ENCODE data around the gene NEDD4L. TPM values are rescaled to one million over a fixed set of nuclear protein-coding genes. Genes with fewer than 3 reads are reported as not detected.

The NEDD4L gene
- total and polyA plus RNA-seq, 12 donors: 17.8 to 110 (median 37.6) TPM

DNA sequence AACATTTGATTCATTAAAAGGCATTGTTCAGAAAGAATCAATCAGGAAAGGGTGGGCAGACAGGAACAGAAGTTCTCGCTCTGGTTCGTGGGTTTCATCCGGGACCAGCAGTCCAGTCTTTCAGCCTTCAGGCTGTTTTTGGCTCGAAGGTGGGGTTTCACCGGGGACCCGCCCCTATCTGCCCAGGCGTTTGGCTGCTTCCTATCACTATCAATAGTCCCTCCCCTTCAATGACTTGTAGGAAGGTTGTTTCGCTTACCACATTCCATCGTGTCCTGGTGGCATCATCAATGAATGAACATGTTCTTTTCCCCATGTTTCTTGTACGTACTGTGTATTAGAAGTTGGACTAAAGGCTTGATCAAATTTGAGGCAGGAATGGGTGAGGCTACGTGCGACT lies 130.3 kb downstream of the NEDD4L start:
- no peaks in the 10 kb centered on the region for H3K27me3 ChIP-seq
- H3K9me3 ChIP-seq (replicated peaks in 1 of 3): no peaks in the 10 kb centered on the region
- no peak for TF ChIP-seq POLR2A (IDR thresholded peaks at IDR 0.05)
- TF ChIP-seq, protein P1, sequence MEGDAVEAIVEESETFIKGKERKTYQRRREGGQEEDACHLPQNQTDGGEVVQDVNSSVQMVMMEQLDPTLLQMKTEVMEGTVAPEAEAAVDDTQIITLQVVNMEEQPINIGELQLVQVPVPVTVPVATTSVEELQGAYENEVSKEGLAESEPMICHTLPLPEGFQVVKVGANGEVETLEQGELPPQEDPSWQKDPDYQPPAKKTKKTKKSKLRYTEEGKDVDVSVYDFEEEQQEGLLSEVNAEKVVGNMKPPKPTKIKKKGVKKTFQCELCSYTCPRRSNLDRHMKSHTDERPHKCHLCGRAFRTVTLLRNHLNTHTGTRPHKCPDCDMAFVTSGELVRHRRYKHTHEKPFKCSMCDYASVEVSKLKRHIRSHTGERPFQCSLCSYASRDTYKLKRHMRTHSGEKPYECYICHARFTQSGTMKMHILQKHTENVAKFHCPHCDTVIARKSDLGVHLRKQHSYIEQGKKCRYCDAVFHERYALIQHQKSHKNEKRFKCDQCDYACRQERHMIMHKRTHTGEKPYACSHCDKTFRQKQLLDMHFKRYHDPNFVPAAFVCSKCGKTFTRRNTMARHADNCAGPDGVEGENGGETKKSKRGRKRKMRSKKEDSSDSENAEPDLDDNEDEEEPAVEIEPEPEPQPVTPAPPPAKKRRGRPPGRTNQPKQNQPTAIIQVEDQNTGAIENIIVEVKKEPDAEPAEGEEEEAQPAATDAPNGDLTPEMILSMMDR (IDR thresholded peaks at IDR 0.05): no peak
- DNase-seq: peak in 2 of 7 donors; percentile 8 to 20
- WGBS, 4 donors: 91 to 93% (median 92%) methylated on average over 12 of the region's 12 CpGs
- H3K36me3 ChIP-seq (replicated peaks in 1 of 2): no peaks in the 10 kb centered on the region
- H3K4me1 ChIP-seq (replicated peaks in 1 of 2): peaks cover 0 to 15% of the 10 kb centered on the region in 2 donors
- H3K4me3 ChIP-seq: no peak overlapping the region
- intact Hi-C loops (cut with DNase I): no loop called here
- no peak overlapping the region for H3K27ac ChIP-seq

DNA sequence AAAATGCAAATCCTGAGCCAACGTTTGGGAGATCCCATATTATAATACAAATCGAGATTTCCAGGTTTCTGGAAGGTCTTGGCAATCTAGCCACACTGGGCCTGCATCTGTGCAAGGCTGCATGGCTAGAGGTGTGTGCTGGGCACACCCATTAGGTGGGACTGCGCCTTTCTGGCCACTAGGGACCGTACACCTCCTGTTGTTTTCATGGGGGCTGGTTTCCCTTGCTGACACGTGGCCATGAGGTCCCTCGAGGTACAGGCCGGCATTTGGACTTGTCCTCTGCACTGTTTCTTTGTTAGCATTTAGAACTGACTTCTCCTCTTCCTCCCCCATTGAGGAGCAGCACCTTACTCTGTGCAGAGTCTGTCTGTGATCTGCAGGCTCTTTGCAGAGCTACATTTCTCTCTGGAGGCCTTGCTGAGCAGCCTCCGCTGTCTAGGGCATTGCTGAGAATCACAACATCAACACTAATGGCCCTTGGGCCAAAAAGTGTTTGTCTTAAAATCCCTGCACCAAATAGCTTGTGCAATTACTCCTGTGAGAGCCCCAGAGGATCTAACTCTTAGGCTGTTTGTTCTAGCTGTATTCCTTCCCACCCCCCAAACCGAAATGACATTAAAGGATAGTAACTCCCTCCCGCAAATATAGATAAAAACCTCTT lies 131.2 kb downstream of the NEDD4L start:
- intact Hi-C loops (cut with DNase I): no loop called here
- no peaks in the 10 kb centered on the region for H3K9me3 ChIP-seq (replicated peaks in 1 of 3)
- H3K4me3 ChIP-seq: no peak overlapping the region
- H3K4me1 ChIP-seq (replicated peaks in 1 of 2): peaks cover 0 to 15% of the 10 kb centered on the region in 2 donors
- TF ChIP-seq POLR2A (IDR thresholded peaks at IDR 0.05): no peak
- TF ChIP-seq, protein P1 (IDR thresholded peaks at IDR 0.05): no peak
- H3K27me3 ChIP-seq: no peaks in the 10 kb centered on the region
- no peaks in the 10 kb centered on the region for H3K36me3 ChIP-seq (replicated peaks in 1 of 2)
- H3K27ac ChIP-seq: no peak overlapping the region
- 78 to 90% (median 83%) methylated on average over 5 to 10 of the region's 10 CpGs for WGBS, 4 donors
- peak in 1 of 7 donors; percentile 46 for DNase-seq

DNA sequence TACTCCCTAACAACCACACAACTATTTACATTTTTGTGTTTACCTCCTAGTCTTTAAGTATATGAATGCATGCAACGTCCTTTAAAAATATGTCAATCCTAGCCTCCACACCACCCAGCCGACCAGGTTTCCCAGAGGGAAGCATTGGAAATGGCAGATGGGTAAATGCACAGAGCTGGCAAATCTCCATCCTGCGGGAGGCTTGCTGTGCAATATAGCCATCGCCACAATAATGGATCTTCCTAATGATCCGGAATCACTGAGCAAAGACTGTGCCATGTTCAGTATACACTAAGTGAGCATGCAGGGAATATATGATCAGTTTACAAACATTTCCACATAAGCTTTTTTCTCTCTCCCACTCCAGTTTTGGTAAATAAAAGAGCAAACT lies 131.8 kb downstream of the NEDD4L start:
- H3K27ac ChIP-seq: no peak overlapping the region
- peaks cover 0 to 19% of the 10 kb centered on the region in 2 donors for H3K4me1 ChIP-seq (replicated peaks in 1 of 2)
- WGBS, 4 donors: 93 to 97% (median 95%) methylated on average over 5 of the region's 5 CpGs
- no peaks in the 10 kb centered on the region for H3K27me3 ChIP-seq
- H3K4me3 ChIP-seq: no peak overlapping the region
- intact Hi-C loops (cut with DNase I): no loop called here
- DNase-seq: peak in 2 of 7 donors; percentile 12 to 37
- TF ChIP-seq, protein P1 (IDR thresholded peaks at IDR 0.05): no peak
- TF ChIP-seq POLR2A (IDR thresholded peaks at IDR 0.05): no peak
- no peaks in the 10 kb centered on the region for H3K9me3 ChIP-seq (replicated peaks in 1 of 3)
- no peaks in the 10 kb centered on the region for H3K36me3 ChIP-seq (replicated peaks in 1 of 2)

DNA sequence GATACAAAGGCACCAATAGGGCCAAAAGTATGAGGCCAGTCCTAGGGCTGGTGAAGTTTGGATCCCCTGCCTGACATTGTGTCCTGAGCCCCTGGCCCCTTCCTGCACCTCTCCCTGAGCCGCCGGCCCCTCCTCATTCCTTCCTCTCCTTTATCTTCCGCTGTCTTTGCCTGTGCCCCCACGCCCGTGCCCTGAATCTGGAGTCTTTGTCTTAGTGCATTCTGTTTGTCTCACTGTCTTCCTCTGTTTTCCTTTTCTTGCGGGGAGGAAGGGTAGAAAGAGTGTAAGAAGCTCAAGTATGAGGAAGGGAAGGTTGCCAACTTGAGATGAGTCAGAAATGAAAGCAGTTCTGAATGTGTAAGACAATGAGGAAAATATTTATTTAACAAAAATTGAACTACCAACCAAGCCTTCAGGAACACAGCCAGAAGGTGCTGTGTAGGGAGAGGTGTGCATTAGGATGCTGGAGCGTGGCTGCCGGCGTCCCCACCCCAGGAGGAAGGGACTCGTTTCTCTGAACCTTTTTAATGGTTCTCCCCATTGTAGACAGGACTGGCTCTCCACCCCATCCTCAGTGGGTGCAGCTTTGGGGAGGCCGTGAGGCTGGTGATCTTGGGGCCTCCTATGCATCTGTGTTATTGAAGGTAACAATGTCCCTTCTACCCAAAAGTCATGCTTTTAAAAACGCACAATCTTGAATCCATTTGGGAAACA lies 133.1 kb downstream of the NEDD4L start:
- H3K27me3 ChIP-seq: no peaks in the 10 kb centered on the region
- no peak overlapping the region for H3K27ac ChIP-seq
- peak in 4 of 7 donors; percentile 37 to 57 (median 48) for DNase-seq
- TF ChIP-seq POLR2A (IDR thresholded peaks at IDR 0.05): no peak
- TF ChIP-seq, protein P1 (IDR thresholded peaks at IDR 0.05): no peak
- no peaks in the 10 kb centered on the region for H3K36me3 ChIP-seq (replicated peaks in 1 of 2)
- peaks cover 4 to 26% of the 10 kb centered on the region in 2 donors for H3K4me1 ChIP-seq (replicated peaks in 1 of 2)
- intact Hi-C loops (cut with DNase I): no loop called here
- no peak overlapping the region for H3K4me3 ChIP-seq
- no peaks in the 10 kb centered on the region for H3K9me3 ChIP-seq (replicated peaks in 1 of 3)
- 36 to 43% (median 39%) methylated on average over 12 of the region's 12 CpGs for WGBS, 4 donors

Data from adrenal gland (tissue), 12 donors.